ENCODE results near the gene YWHAH.

YWHAH gene

DNA sequence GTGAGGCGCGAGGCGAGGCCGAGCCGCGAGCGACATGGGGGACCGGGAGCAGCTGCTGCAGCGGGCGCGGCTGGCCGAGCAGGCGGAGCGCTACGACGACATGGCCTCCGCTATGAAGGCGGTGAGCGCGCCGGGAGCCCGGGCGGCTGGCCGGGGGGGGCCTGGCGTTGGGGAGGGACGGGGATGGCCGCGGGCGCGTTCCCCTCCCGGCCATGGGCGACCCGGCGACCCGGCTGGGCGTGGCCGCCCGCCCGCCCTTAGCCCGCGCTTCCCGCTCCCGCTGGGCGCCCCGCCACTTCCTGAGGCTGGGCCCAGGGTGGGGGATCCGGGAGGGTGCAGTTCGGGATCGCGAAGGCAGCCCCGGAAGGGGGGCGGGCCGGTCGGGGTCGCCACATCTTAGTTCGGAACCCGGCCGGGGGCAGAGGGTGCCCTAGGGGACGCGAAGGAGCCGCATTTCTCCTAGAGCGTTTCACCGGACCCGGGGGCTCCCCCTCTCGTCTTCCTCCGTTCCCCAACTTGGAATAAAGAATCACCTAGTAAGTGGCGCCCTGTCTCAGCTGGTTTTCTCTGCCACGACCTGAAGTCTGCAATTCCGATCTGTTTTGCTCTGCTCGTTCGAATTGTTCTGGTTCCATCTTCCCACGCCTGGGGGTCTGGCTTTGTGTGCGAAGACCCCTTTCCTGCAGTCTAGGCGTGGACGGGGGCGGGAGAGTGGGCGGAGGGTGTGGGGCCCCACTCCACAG, 536 bp downstream of the YWHAH start:
- intact Hi-C loops (cut with DNase I), result loop anchor here (10.0 kb wide), 3 partner anchors 50 to 450 kb away; partner anchors contain the start of genes DEPDC5, PRR14L and SFI1
- peak in 35 of 42 donors; percentile 18 to 76 (median 54) for DNase-seq

DNA sequence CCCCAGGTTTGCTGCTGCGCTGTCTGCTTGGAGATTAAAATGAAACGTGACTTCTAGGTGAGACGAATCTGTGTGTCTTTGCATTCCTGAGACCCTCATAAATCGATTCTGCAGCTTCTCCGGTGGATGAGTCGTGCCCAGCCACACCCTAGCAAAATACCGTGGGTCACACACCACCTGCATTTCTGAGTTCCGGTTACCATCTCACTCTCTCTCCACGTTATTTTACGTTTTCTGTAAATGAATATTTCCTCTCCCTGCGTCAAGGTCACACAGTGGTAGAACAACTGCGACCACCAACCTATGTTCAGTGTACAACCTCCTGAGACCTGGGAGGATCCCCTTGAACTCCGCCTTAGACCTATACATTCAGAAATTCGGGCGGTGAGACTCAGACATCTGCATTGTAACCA, 1.1 kb downstream of the YWHAH start:
- intact Hi-C loops (cut with DNase I), result loop anchor here (10.0 kb wide), 3 partner anchors 51 to 451 kb away; partner anchors contain the start of genes DEPDC5, PRR14L and SFI1
- no peak for DNase-seq

DNA sequence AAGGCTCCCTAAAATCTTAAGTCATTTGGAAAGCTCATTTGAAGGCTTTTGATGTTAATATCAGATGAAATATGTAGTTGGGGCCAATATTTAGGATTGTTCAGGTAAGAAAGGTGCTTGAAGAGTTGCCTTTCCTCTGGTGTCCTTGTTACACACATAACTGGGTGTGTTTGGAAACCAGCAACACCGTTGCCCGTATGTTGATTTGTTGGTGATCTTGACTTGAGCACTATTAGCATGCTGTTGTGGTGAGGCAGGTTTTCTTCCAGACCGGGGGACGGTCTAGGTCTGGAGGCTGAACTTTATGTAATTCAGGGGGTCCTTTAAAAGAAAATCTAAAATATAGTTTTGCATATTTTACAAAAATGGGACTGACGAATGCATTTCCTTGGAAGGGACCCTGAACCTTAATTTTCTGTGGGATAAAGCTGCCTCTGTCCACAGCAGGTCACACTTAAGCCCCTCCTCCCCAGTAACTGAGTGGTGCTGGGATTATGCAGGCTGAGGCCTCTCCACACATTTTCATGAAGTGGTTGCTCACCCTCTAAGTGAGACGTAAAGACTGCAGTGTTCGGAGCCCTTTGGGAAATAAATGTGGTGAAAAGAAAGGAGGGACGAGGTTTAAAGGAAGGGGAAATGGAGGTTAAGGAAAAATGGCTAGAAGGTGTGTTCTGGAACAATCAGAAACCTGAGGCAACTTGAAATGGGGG, 1.8 kb downstream of the YWHAH start:
- intact Hi-C loops (cut with DNase I), result loop anchor here (10.0 kb wide), 3 partner anchors 51 to 451 kb away; partner anchors contain the start of genes DEPDC5, PRR14L and SFI1
- DNase-seq, result peak in 4 of 42 donors; percentile 38 to 63 (median 50)

DNA sequence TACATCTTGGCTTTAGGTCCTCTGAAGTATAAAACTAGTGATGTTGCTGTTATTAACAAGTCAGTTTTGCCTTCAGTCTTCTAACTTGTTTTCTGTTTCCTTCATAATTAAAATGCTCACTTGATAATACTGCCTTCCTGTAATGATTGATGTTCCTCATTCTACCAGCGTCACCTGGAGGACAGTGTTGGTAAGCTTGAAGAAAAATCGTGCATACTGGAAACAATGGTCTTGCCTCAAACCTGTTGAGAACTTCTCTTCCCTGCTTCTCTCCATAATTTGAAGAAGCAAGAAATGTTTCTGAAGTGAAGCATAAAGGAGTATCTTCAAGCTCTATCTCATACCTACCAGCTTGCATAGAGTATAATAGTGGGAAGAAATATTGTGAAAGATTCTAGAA, 3.0 kb downstream of the YWHAH start:
- DNase-seq, result peak in 4 of 42 donors; percentile 36 to 55 (median 50)
- intact Hi-C loops (cut with DNase I), result loop anchor here (10.0 kb wide), 3 partner anchors 52 to 452 kb away; partner anchors contain the start of genes DEPDC5, PRR14L and SFI1

DNA sequence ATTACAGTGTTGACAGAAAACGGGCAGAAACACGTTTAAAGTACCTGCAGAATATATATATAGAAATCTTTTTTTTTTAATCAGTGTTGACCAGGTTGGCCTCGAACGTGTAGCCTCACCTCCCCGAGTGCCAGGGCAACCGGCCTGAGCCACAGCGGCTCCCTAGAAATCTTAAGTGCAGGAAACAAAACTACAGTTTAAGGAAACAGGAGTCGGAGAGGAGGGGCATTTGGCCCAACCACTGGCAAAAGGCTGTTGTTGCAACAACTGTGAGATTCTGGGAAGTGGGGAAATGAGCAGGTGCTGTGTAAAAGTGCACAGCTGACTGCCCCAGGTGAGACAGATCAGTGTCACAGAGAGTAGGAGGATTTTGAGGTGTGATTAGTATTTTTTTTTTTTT, 3.7 kb downstream of the YWHAH start:
- intact Hi-C loops (cut with DNase I), result loop anchor here (10.0 kb wide), 3 partner anchors 53 to 453 kb away; partner anchors contain the start of genes DEPDC5, PRR14L and SFI1
- DNase-seq, result no peak

DNA sequence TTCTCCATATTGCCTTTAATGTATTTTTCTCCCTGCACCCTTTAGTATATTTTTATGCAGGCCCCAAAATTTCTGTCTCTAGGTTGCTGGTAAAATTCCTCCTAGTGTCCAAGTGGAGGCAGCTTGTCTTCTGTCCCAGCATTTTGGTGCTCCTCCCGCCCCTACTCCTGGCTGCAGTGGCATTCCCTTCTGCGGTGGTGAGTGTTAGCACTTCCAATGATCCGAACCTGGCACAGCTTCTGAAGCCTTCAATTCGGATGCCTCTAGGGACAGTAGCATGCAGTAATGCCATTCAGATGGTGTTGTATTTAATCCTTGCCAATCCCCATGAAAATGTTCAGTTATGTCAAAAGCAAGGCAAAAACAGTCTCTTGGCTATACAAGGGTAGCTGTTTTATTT, 5.9 kb downstream of the YWHAH start:
- intact Hi-C loops (cut with DNase I), result no loop called here
- DNase-seq, result peak in 2 of 42 donors; percentile 36 to 51

DNA sequence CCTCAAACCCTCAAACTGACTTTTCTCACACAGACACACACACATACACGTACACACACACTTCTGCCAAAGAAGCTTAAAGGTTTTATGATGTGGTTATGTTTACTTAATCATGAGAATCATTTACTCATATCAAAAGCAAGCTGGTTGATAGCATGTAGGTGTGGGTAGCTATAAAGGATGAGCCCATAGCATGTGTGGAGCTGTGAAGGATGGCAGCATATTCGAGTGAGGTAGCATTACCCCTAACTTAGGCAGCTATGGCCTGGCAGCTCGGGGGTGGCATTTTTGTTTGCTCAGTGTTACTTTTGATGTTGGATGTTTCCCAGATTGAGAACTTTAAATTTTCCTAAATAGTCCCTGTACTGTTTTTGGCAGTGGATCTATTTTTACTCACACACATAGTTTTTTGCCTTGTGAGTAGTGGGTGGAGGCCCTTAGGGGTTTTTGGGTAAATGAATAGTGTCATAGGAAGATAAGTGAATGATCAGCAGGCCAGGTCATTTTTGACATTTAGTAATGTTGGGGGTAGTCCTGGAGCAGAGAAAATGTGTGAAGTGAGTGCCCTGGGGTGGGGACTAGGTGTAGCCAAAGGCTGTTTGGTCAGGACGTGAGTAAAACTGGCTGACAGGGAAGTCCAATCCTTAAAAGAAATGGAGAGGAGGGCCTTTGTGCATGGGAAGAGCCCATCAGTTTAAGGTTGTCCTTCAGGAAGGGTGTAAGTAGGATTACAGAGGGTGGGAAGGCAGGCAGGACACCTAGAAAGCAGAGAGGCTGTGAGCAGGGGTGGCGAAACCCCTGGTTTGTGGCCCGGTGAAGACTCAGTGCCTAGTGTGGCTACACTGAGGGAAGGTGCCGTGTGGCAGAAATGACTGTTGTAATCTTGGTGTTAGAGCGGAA, 7.1 kb downstream of the YWHAH start:
- intact Hi-C loops (cut with DNase I), result no loop called here
- no peak for DNase-seq

DNA sequence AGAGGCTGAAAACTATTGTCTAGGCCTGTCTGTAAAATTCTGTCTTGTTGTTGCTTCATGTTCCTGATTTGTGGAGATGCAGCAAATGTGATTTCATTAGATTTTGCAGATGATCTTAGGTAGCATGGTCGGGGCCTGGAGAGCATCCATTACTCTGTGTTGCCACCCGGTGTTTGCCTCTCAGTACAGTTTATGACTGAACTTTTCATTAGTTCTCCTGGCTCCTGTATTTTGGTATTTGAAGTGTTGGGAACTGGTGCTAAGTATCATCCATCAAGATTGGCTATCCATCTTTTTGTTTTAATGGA, 7.7 kb downstream of the YWHAH start:
- no peak for DNase-seq
- intact Hi-C loops (cut with DNase I), result no loop called here

DNA sequence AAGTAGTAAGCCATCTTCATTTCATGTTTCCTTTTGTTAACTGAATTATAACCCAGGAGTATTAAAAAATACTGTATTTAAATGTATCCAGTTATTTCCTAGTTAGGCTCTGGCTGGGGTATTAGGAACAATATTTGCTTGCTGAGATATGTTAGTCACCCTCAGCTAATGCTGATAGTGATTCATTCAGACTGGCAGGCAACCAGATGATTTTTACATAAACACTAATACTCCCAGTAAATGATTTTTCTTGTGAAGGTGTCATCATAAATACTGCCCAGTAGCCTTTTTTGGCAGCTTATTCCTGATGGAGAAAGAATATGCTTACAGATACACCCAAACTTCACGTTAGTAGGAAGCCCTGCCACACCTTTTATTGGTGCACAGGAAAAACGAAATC, 8.1 kb downstream of the YWHAH start:
- DNase-seq, result no peak
- intact Hi-C loops (cut with DNase I), result no loop called here

DNA sequence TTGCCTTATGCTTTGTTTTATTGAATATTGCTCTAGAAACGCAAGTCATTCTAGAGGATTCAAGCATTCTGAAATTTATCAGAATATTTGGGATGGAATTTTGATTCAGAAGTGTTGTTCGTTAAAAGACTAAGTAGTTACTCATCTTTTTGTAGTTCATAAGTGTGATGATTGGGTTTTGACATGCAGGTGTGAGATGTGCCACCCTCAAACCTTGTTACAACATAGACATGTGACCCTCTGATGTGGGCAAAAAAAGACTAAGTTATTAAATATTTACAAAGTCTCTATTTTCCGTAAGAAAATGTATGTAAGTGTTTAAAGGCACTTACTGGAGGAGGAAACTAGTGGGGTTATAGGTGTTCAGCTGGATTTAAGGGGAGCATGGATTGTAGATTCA, 8.9 kb downstream of the YWHAH start:
- no peak for DNase-seq
- intact Hi-C loops (cut with DNase I), result no loop called here

DNA sequence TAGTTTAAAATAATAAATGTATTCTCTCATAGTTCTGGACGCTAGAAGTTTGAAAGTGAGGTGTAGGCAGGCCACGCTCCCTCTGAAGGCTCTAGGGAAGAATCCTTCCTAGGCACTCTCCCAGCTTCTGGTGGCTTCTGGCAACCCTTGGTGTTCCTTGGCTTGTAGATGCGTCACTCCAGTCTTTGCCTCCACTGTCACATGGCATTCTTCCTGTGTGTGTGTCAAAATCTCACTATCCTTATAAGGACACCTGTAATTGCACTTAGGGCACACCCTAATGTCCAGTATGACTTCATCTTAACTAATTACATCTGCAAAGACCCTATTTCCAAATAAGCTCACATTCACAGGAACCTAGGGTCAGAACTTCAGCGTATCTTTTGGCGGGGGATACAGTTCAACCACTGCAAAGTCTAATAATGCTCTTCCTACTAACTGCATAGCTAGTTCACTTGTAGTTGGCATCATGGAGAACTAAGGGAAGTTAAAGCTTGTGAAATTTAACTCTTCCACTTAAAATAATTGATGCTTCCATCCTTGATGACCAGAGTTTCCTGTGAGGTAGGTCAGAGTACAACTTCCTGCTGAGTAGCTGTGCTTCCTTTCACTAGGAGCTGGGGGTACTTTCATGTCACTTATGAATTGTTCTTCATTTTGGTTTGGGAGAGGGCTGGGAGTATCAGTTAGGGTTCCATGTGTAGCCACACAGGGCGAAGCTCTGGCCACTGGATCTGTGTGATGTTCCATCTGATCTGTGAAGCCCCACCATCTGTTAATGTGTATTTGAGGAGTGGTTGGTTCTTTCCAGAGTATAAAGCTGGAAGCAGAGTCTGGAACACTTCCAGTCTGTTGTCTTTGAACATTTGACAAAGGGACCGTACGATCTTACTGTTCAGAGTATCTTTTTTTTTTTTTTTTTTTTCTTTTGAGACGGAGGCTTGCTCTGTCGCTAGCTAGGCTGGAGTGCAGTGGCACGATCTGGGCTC, 10.5 kb downstream of the YWHAH start:
- no peak for DNase-seq
- intact Hi-C loops (cut with DNase I), result no loop called here

DNA sequence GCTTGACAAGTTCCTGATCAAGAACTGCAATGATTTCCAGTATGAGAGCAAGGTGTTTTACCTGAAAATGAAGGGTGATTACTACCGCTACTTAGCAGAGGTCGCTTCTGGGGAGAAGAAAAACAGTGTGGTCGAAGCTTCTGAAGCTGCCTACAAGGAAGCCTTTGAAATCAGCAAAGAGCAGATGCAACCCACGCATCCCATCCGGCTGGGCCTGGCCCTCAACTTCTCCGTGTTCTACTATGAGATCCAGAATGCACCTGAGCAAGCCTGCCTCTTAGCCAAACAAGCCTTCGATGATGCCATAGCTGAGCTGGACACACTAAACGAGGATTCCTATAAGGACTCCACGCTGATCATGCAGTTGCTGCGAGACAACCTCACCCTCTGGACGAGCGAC, 12.0 kb downstream of the YWHAH start:
- no peak for DNase-seq
- intact Hi-C loops (cut with DNase I), result no loop called here

DNA sequence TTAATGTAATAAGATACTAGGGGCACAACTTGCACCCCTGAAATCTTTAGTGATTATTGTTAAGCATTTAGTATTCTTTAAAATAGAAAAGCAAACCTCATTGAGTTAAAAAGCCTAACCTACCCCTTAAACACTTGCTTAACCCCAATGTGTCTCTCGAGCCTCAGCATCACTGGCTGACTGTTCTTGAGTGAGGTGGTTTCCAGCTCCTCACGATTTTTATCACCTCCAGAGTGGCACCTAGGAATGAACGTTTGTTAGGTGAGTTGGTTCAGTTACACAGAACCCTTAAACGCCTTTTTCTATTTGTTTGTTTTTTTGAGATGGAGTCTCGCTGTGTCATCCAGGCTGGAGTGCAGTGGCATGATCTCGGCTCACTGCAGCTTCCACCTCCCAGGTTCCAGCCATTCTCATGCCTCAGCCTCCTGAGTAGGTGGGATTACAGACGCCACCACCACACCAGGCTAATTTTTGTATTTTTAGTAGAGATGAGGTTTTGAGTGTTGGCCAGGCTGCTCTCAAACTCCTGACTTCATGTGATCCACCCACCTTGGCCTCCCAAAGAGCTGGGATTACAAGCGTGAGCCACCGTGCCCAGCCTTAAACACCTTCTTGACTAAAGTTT, 13.7 kb downstream of the YWHAH start:
- intact Hi-C loops (cut with DNase I), result no loop called here
- DNase-seq, result no peak

DNA sequence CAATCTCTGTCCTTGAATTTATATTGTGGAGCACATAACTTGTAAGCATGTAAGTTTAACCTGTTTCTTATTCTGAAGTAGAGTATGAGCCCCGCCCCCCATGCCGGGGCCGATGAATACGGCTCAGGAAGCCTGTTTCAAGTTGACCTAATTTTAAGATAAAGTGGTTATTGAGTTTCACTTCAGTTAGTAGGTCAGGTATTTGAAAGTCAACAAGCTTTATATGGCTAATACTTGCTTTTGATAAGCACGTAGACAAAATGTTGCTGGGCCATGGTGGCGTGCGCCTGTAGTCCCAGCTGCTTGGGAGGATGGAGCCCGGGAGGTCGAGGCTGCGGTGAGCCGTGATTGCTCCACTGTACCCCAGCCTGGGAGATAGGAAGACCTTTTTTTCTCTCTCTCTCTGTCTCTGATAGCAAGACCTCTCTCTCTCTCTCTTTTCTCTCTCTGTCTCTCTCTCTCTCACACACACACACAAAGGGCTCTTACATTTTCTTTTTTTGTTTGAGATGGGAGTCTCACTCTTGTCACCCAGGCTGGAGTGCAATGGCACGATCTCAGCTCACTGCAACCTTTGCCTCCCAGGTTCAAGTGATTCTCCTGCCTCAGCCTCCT, 14.4 kb downstream of the YWHAH start:
- peak in 1 of 42 donors; percentile 26 for DNase-seq
- intact Hi-C loops (cut with DNase I), result no loop called here

DNA sequence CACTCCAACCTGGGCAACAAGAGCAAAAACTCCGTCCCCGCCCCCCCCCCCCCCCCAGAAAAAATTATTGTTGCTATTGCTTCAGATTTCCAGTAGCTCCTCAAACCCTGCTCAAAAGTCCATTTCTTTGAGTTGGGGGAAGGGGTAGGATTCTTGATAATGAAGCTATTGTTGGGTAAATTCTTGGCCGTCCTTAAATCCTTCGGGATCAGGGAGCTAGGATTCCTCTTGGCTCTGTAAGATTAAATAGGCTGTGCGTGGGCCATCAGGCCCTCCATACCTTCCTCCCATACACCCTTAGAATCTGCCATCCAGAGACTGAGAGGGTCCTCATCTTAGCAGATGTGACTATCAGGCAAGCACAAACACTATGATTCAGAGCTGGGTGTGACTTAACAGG, 16.4 kb downstream of the YWHAH start:
- intact Hi-C loops (cut with DNase I), result no loop called here

DNA sequence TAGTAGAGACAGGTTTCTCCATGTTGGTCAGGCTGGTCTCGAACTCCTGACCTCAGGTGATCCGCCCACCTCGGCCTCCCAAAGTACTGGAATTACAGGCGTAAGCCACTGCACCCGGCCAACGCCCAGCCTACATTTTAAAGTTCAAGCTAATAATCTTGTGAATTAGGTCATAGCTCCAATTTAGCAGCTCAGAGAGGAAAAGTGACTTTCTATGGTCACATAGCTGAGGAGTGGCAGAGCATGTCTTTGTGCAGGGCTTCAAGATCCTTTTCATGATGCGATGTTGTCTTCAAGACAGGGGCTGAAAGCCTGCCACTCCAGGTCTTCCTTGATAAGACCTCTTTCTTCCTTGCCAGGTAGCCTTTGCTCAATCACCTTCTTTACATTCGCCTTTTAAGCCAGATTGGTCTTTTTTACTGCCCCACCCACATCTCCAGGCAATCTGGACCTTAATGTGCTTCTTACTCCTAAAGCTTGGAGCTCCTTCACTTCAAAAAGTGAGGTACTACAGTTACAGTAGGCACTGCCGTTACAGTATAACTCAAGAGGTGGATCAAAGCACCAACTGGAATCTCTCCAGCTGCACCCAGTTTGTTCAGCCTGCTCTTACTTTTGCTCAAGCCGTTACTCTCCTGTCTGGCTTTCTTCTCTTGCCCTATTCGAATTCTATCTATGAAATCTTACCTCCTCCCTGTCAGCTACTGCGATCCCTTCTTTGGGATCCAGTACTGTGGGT, 18.2 kb downstream of the YWHAH start:
- DNase-seq, result no peak
- intact Hi-C loops (cut with DNase I), result no loop called here

More for the DNA sequence above, 16.4 kb downstream of the YWHAH start:
- no peak for DNase-seq

DNA sequence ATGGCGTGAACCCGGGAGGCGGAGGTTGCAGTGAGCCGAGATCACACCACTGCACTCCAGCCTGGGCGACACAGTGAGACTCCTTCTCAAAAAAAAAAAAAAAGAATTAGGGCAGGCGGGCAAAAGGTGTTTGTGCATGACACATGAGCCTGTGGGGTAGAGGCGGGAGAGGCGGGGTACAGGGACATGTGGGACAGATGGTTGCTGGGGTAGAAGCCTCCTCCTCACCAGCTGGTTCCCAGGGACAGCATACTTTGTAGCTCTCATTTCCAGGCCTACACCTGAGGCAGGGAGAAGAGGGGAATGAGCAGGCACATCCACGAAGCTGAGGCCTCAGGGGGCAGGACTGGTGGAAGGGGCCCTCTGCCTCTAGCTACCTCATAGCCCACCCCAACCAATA, 23.7 kb downstream of the YWHAH start:
- intact Hi-C loops (cut with DNase I), result loop anchor here (5.0 kb wide), 1 partner anchor 301 kb away; no protein-coding TSS in a partner anchor
- DNase-seq, result no peak
